ENCODE data around the gene PKP4. TPM values are rescaled to one million over a fixed set of nuclear protein-coding genes. Genes with fewer than 3 reads are reported as not detected.

The PKP4 gene
- total and polyA plus RNA-seq, 9 of the 15 experiments (the other 6 are each of a cell fraction or from before 2014, with no cell fraction given): 24.6 to 99.1 (median 74.0) TPM

- TF ChIP-seq GTF2B (IDR thresholded peaks at IDR 0.05; ENCODE audit: extremely low read depth, insufficient read length) (no peak), ZBTB5 (IDR thresholded peaks at IDR 0.05) (no peak), CREB5 (CRISPR knock-in tag; IDR thresholded peaks at IDR 0.05) (no peak), ZNF561 (CRISPR knock-in tag; conservative IDR thresholded peaks at IDR 0.05) (no peak), FOXK1 (CRISPR knock-in tag; IDR thresholded peaks at IDR 0.05; ENCODE audit: borderline replicate concordance) (0 out of 2 replicates have a peak, but pooled peaks have one; percentile 58), NFXL1 (CRISPR knock-in tag; IDR thresholded peaks at IDR 0.05) (no peak), KLF10 (CRISPR knock-in tag; IDR thresholded peaks at IDR 0.05) (no peak), MED1 (CRISPR knock-in tag; IDR thresholded peaks at IDR 0.05; ENCODE audit: borderline replicate concordance) (no peak), POLR2B (IDR thresholded peaks at IDR 0.05; ENCODE audit: low read depth, partially characterized antibody) (no peak), ESRRB (CRISPR knock-in tag; IDR thresholded peaks at IDR 0.05; ENCODE audit: borderline replicate concordance) (no peak), ZNF780A (CRISPR knock-in tag; IDR thresholded peaks at IDR 0.05) (no peak), ZNF79 (CRISPR knock-in tag; IDR thresholded peaks at IDR 0.05; ENCODE audit: low read depth) (no peak), GMEB1 (CRISPR knock-in tag; IDR thresholded peaks at IDR 0.05) (0 out of 2 replicates have a peak, but pooled peaks have one; percentile 14), ATF4 (CRISPR knock-in tag; IDR thresholded peaks at IDR 0.05) (no peak), HNRNPUL1 (IDR thresholded peaks at IDR 0.05; ENCODE audit: low read length) (no peak), RBM14 (IDR thresholded peaks at IDR 0.05; ENCODE audit: borderline replicate concordance, insufficient read depth, low read depth, low read length) (no peak), ZNF263 (CRISPR knock-in tag; IDR thresholded peaks at IDR 0.05; ENCODE audit: borderline replicate concordance) (no peak; the same call in 1 of the 2 replicates), ZNF707 (CRISPR knock-in tag; conservative IDR thresholded peaks at IDR 0.05) (no peak), ZBTB2 (IDR thresholded peaks at IDR 0.05) (0 out of 2 replicates have a peak, but pooled peaks have one; percentile 51)
Observed at GRCh38 chr2:158457092-158457825, 507 bp downstream of the PKP4 start (continued).
